ENCODE data around the gene LMBR1. TPM values are rescaled to one million over a fixed set of nuclear protein-coding genes. Genes with fewer than 3 reads are reported as not detected.
A peak's percentile ranks its signal among the peaks of the same experiment; 100 is the strongest.
"Not testable (repeated sequence)": the region's sequence is repeated elsewhere in the genome, so short reads cannot be mapped to it uniquely, and the experiment has no call there.

Gene LMBR1
- total RNA-seq, 1 donor, result 53.0 TPM

GRCh38 chr7:156892081-156892800, 742 bp downstream of the LMBR1 start:
- Histone ChIP-seq H3K27me3 (ENCODE audit: insufficient read depth, low read length) (no peaks in the 10 kb centered on the region), H3K4me3 (ENCODE audit: low read length) (peak overlapping the region; percentile 56), H3K4me1 (ENCODE audit: insufficient read depth, low read length) (peaks cover 44% of the 10 kb centered on the region), H3K9me3 (ENCODE audit: low read depth, low read length) (no peaks in the 10 kb centered on the region)

GRCh38 chr7:156889746-156890145, 3.2 kb downstream of the LMBR1 start:
- no peaks in the 10 kb centered on the region for H3K27me3 ChIP-seq (ENCODE audit: insufficient read depth, low read length)
- peaks cover 23% of the 10 kb centered on the region for H3K4me1 ChIP-seq (ENCODE audit: insufficient read depth, low read length)
- no peak overlapping the region for H3K4me3 ChIP-seq (ENCODE audit: low read length)
- H3K9me3 ChIP-seq (ENCODE audit: low read depth, low read length), result no peaks in the 10 kb centered on the region

GRCh38 chr7:156889089-156889488, 3.9 kb downstream of the LMBR1 start:
- Histone ChIP-seq H3K9me3 (ENCODE audit: low read depth, low read length) (no peaks in the 10 kb centered on the region), H3K4me3 (ENCODE audit: low read length) (no peak overlapping the region), H3K27me3 (ENCODE audit: insufficient read depth, low read length) (no peaks in the 10 kb centered on the region), H3K4me1 (ENCODE audit: insufficient read depth, low read length) (peaks cover 17% of the 10 kb centered on the region)

GRCh38 chr7:156886020-156886795, 6.8 kb downstream of the LMBR1 start:
- Histone ChIP-seq H3K9me3 (ENCODE audit: low read depth, low read length) (no peaks in the 10 kb centered on the region), H3K4me3 (ENCODE audit: low read length) (no peak overlapping the region), H3K27me3 (ENCODE audit: insufficient read depth, low read length) (no peaks in the 10 kb centered on the region)

GRCh38 chr7:156881679-156882078, 11.3 kb downstream of the LMBR1 start:
- Histone ChIP-seq H3K9me3 (ENCODE audit: low read depth, low read length) (no peaks in the 10 kb centered on the region), H3K27me3 (ENCODE audit: insufficient read depth, low read length) (no peaks in the 10 kb centered on the region), H3K4me1 (ENCODE audit: insufficient read depth, low read length) (no peaks in the 10 kb centered on the region), H3K4me3 (ENCODE audit: low read length) (no peak overlapping the region)

More at GRCh38 chr7:156886020-156886795, 6.8 kb downstream of the LMBR1 start:
- H3K4me1 ChIP-seq (ENCODE audit: insufficient read depth, low read length), result no peaks in the 10 kb centered on the region

- no peaks in the 10 kb centered on the region for H3K27me3 ChIP-seq (ENCODE audit: insufficient read depth, low read length)
- H3K4me3 ChIP-seq (ENCODE audit: low read length), result no peak overlapping the region
- peaks cover 5% of the 10 kb centered on the region for H3K9me3 ChIP-seq (ENCODE audit: low read depth, low read length)
- no peaks in the 10 kb centered on the region for H3K4me1 ChIP-seq (ENCODE audit: insufficient read depth, low read length)
Measured at GRCh38 chr7:156875766-156876165, 17.2 kb downstream of the LMBR1 start.

GRCh38 chr7:156868363-156868762, 24.6 kb downstream of the LMBR1 start:
- H3K4me1 ChIP-seq (ENCODE audit: insufficient read depth, low read length); H3K27me3 ChIP-seq (ENCODE audit: insufficient read depth, low read length); H3K4me3 ChIP-seq (ENCODE audit: low read length); H3K9me3 ChIP-seq (ENCODE audit: low read depth, low read length): not testable (repeated sequence)

GRCh38 chr7:156865493-156865892, 27.5 kb downstream of the LMBR1 start:
- no peaks in the 10 kb centered on the region for H3K27me3 ChIP-seq (ENCODE audit: insufficient read depth, low read length)

GRCh38 chr7:156862022-156862421, 31.0 kb downstream of the LMBR1 start:
- H3K4me3 ChIP-seq (ENCODE audit: low read length); H3K4me1 ChIP-seq (ENCODE audit: insufficient read depth, low read length); H3K27me3 ChIP-seq (ENCODE audit: insufficient read depth, low read length): not testable (repeated sequence)
- H3K9me3 ChIP-seq (ENCODE audit: low read depth, low read length), result peaks cover 23% of the 10 kb centered on the region

More at GRCh38 chr7:156865493-156865892, 27.5 kb downstream of the LMBR1 start:
- Histone ChIP-seq H3K9me3 (ENCODE audit: low read depth, low read length) (no peaks in the 10 kb centered on the region), H3K4me1 (ENCODE audit: insufficient read depth, low read length) (no peaks in the 10 kb centered on the region), H3K4me3 (ENCODE audit: low read length) (no peak overlapping the region)

GRCh38 chr7:156861212-156861611, 31.8 kb downstream of the LMBR1 start:
- Histone ChIP-seq H3K4me1 (ENCODE audit: insufficient read depth, low read length) (no peaks in the 10 kb centered on the region), H3K27me3 (ENCODE audit: insufficient read depth, low read length) (no peaks in the 10 kb centered on the region), H3K4me3 (ENCODE audit: low read length) (no peak overlapping the region), H3K9me3 (ENCODE audit: low read depth, low read length) (peaks cover 23% of the 10 kb centered on the region)

GRCh38 chr7:156860099-156860498, 32.9 kb downstream of the LMBR1 start:
- peaks cover 28% of the 10 kb centered on the region for H3K9me3 ChIP-seq (ENCODE audit: low read depth, low read length)

GRCh38 chr7:156858523-156858922, 34.5 kb downstream of the LMBR1 start:
- no peaks in the 10 kb centered on the region for H3K27me3 ChIP-seq (ENCODE audit: insufficient read depth, low read length)
- no peaks in the 10 kb centered on the region for H3K4me1 ChIP-seq (ENCODE audit: insufficient read depth, low read length)
- H3K4me3 ChIP-seq (ENCODE audit: low read length), result no peak overlapping the region
- H3K9me3 ChIP-seq (ENCODE audit: low read depth, low read length), result peaks cover 36% of the 10 kb centered on the region

More at GRCh38 chr7:156860099-156860498, 32.9 kb downstream of the LMBR1 start:
- H3K4me3 ChIP-seq (ENCODE audit: low read length); H3K27me3 ChIP-seq (ENCODE audit: insufficient read depth, low read length); H3K4me1 ChIP-seq (ENCODE audit: insufficient read depth, low read length): not testable (repeated sequence)

- no peaks in the 10 kb centered on the region for H3K4me1 ChIP-seq (ENCODE audit: insufficient read depth, low read length)
- H3K4me3 ChIP-seq (ENCODE audit: low read length), result no peak overlapping the region
- peaks cover 36% of the 10 kb centered on the region for H3K9me3 ChIP-seq (ENCODE audit: low read depth, low read length)
- no peaks in the 10 kb centered on the region for H3K27me3 ChIP-seq (ENCODE audit: insufficient read depth, low read length)
Measured at GRCh38 chr7:156857757-156858156, 35.2 kb downstream of the LMBR1 start.

GRCh38 chr7:156854654-156855053, 38.3 kb downstream of the LMBR1 start:
- H3K4me1 ChIP-seq (ENCODE audit: insufficient read depth, low read length), result no peaks in the 10 kb centered on the region
- H3K4me3 ChIP-seq (ENCODE audit: low read length), result no peak overlapping the region
- H3K27me3 ChIP-seq (ENCODE audit: insufficient read depth, low read length), result no peaks in the 10 kb centered on the region
- H3K9me3 ChIP-seq (ENCODE audit: low read depth, low read length), result peaks cover 32% of the 10 kb centered on the region

GRCh38 chr7:156848979-156849378, 44.0 kb downstream of the LMBR1 start:
- Histone ChIP-seq H3K4me3 (ENCODE audit: low read length) (no peak overlapping the region), H3K27me3 (ENCODE audit: insufficient read depth, low read length) (no peaks in the 10 kb centered on the region), H3K4me1 (ENCODE audit: insufficient read depth, low read length) (no peaks in the 10 kb centered on the region), H3K9me3 (ENCODE audit: low read depth, low read length) (no peaks in the 10 kb centered on the region)
